T-helper 17 cell (primary cell): ENCODE results near the gene FAM240A. TPM values are rescaled to one million over a fixed set of nuclear protein-coding genes. Genes with fewer than 3 reads are reported as not detected.

Experiments
- ATAC-seq: fragments of 150-1000 bp; cut with Tn5 transposase; 2 replicates; pipeline ENCODE4 v1.10.0; 2021; ENCODE audit warnings: mild to moderate bottlenecking, moderate library complexity
- DNase-seq, 3 donors: peaks; one replicate each; pipeline versions ENCODE4 v3.0.0 to v3.0.0-alpha.2; 2020 to 2021
- H3K9me3 ChIP-seq: one replicate; pipeline ENCODE4 v1.7.0; 2013; ENCODE audit warnings: low read length, mild to moderate bottlenecking; ENCODE audit not compliant: control insufficient read depth, poor library complexity, severe bottlenecking
- H3K27ac Mint-ChIP-seq: one replicate; pipeline ENCODE4 v1.8.0; 2022; ENCODE audit warnings: mild to moderate bottlenecking, moderate library complexity, mixed read lengths
- H3K27me3 Mint-ChIP-seq: one replicate; pipeline ENCODE4 v1.8.0; 2022; ENCODE audit warnings: mixed read lengths
- H3K36me3 Mint-ChIP-seq: one replicate; pipeline ENCODE4 v1.8.0; 2022; ENCODE audit warnings: low read depth, mixed read lengths
- H3K4me1 Mint-ChIP-seq: one replicate; pipeline ENCODE4 v1.8.0; 2022; ENCODE audit warnings: mild to moderate bottlenecking, mixed read lengths
- H3K4me3 Mint-ChIP-seq: one replicate; pipeline ENCODE4 v1.8.0; 2022; ENCODE audit warnings: mild to moderate bottlenecking, moderate library complexity, mixed read lengths
- total RNA-seq, 4 donors: library from RNA in 2 of 4; stranded (reverse) in 2 of 4; gene quantifications; one replicate each; pipeline ENCODE4 v1.2.3 and lab custom pipeline; 2022 to 2026

Gene FAM240A
- total RNA-seq, 2 donors from 2014 or later: not detected

DNA sequence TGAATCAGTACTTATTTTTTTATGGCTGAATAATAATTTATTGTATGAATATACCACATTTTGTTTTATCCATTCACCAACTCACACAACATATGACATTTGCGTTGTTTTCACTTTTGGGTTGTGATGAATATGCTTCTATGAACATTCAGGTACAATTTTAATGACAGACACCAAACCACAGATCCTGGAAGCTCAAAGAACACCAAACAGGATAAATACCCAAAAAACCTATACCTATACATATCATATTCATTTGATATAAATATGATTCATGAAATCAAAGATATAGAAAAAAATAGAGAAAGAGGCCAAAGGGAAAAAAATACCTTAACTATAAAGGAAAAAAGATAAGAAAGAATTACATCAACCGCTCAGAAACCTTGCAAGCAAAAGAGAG, 35.8 kb downstream of the FAM240A start:
- no peak for ATAC-seq
- Mint-ChIP-seq H3K27me3 (peaks cover 36% of the 10 kb centered on the region), H3K27ac (no peak overlapping the region), H3K36me3 (peaks cover 10% of the 10 kb centered on the region), H3K4me1 (no peaks in the 10 kb centered on the region), H3K4me3 (no peak overlapping the region)
- DNase-seq: no peak
- H3K9me3 ChIP-seq: peaks cover 3% of the 10 kb centered on the region

DNA sequence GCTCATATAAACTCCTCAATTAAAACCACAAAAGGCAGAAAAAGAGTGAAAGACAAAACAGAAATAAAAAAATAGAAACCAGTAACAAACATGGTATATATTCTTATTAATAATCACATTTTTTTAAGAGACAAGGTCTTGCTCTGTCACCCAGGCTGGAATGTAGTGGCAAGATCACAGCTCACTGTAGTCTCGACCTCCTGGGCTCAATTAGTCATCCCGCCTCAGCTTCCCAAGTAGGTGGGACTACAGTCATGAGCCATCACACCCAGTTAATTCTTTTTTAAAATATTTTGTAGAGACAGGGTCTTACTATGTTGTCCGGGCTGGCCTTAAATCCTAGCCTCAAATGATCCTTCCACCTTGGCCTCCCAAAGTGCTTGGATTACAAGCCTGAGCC, 37.1 kb downstream of the FAM240A start:
- Mint-ChIP-seq H3K27me3 (peaks cover 31% of the 10 kb centered on the region), H3K4me3 (no peak overlapping the region), H3K27ac (no peak overlapping the region), H3K36me3 (peaks cover 10% of the 10 kb centered on the region), H3K4me1 (no peaks in the 10 kb centered on the region)
- DNase-seq: no peak
- peaks cover 3% of the 10 kb centered on the region for H3K9me3 ChIP-seq
- no peak for ATAC-seq

DNA sequence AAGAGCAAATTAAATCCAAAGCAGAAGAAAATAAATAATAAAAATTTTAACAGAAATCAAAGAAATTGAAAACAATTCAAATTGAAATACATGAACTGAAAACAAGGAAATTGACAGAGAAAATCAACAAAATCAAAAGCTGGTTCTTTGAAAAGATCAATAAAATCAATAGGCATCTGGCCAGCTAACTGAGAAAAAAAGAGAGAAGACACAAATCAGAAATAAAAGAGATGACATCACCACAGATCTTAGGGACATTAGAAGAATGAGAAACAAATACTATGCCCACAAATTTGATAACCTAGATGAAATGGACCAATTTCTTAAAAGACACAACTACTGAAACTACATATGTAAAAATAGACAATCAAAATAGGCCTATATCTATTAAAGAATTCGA, 38.8 kb downstream of the FAM240A start:
- H3K9me3 ChIP-seq: peaks cover 3% of the 10 kb centered on the region
- no peak for ATAC-seq
- no peak overlapping the region for H3K27ac Mint-ChIP-seq
- H3K27me3 Mint-ChIP-seq: peaks cover 39% of the 10 kb centered on the region
- DNase-seq: no peak
- H3K36me3 Mint-ChIP-seq: peaks cover 10% of the 10 kb centered on the region
- no peaks in the 10 kb centered on the region for H3K4me1 Mint-ChIP-seq
- no peak overlapping the region for H3K4me3 Mint-ChIP-seq

DNA sequence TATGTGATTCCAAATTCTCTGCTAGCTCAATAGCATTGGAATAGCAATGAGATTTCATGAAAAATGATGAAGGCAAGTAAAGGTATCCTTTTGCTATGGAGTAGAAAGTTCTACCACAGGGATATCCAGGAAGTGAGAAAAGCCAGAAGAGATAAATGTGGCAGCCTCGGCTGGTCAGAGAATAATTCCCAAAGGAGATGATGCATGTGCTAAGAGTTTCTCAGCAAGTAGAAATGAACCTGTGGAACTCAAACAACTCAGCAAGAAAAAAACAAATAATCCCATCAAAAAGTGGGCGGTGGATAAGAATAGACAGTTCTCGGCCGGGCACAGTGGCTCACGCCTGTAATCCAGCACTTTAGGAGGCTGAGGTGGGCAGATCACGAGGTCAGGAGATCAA, 42.9 kb downstream of the FAM240A start:
- H3K4me3 Mint-ChIP-seq: no peak overlapping the region
- H3K27ac Mint-ChIP-seq: no peak overlapping the region
- H3K4me1 Mint-ChIP-seq: peaks cover 2% of the 10 kb centered on the region
- DNase-seq: no peak
- peaks cover 3% of the 10 kb centered on the region for H3K9me3 ChIP-seq
- no peak for ATAC-seq
- peaks cover 2% of the 10 kb centered on the region for H3K36me3 Mint-ChIP-seq
- peaks cover 29% of the 10 kb centered on the region for H3K27me3 Mint-ChIP-seq

DNA sequence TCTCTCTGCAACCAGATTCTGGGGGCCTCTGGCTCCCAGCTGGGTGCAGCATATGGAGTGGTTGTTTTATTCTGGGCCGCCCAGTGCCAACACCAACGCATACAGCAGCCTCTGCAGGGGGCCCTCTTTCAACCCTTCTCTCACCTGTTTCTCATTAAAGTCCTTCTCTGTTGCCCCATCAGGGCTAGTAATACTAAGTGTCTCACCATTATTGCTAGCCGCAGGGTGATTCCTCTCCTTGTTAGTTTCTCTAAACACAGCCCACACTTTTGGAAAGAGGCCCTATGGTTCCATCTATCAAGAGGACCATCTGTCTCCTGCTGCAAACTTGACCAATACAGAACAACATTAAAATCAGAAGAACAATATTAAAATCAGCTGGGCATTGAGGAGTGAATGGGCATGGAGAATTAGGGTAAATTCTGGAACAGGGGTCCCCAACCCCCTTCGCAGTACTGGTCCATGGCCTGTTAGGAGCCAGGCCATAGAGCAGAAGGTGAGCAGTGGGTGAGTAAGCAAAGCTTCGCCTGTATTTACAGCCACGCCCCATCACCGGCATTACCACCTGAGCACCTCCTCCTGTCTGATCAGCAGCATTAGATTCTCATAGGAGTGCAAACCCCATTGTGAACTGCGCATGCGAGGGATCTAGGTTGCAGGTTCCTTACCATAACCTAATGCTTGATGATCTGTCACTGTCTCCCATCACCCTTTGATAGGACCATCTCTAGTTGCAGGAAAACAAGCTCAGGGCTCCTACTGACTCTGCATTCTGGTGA, 44.6 kb downstream of the FAM240A start:
- ATAC-seq (no peak), DNase-seq (no peak)
- no peak overlapping the region for H3K27ac Mint-ChIP-seq
- peaks cover 3% of the 10 kb centered on the region for H3K9me3 ChIP-seq
- no peaks in the 10 kb centered on the region for H3K36me3 Mint-ChIP-seq
- H3K27me3 Mint-ChIP-seq: peaks cover 28% of the 10 kb centered on the region
- no peak overlapping the region for H3K4me3 Mint-ChIP-seq
- peaks cover 2% of the 10 kb centered on the region for H3K4me1 Mint-ChIP-seq

DNA sequence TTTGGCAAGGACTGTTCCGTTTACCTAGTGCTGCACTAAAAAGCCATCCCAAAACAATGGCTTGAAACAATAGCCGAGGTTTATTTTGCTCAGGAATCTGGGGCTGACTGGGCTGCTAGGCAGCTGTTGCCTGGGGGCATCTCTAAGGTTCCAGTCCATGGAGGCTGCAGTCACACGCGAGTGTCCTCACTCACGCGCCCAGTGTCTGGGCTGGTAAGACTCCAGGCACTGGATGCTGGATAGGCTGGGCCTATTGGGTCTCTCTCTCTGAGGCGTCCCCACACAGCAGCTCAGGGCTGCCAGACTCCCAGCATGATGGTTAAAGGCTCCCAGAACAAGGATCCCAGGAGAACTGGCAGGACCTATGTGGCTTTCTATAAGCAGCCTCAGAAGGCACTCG, 47.0 kb downstream of the FAM240A start:
- no peaks in the 10 kb centered on the region for H3K9me3 ChIP-seq
- no peaks in the 10 kb centered on the region for H3K36me3 Mint-ChIP-seq
- no peak overlapping the region for H3K27ac Mint-ChIP-seq
- ATAC-seq: no peak
- DNase-seq: no peak
- no peak overlapping the region for H3K4me3 Mint-ChIP-seq
- peaks cover 42% of the 10 kb centered on the region for H3K27me3 Mint-ChIP-seq
- peaks cover 12% of the 10 kb centered on the region for H3K4me1 Mint-ChIP-seq

DNA sequence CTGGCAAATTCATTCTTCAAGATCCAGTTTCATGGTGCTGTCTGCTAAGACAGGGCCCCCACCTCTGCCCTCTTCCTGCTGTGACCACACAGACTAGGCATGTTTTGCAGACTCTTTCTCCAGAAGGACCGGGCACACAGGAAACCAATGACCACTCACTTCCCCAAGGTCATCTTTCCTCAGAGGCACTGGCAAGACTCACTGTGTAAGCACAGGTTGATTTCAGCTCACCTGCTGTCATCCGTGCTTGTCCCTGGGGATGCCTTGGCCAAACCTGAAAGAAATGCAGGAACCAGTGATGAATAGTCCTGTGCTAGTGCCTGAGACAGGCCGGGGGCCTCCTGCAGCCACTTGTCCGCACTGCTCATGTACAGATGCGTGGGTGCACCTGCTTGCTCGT, 47.7 kb downstream of the FAM240A start:
- Mint-ChIP-seq H3K36me3 (no peaks in the 10 kb centered on the region), H3K4me3 (no peak overlapping the region), H3K4me1 (peaks cover 12% of the 10 kb centered on the region), H3K27me3 (peaks cover 37% of the 10 kb centered on the region), H3K27ac (no peak overlapping the region)
- no peaks in the 10 kb centered on the region for H3K9me3 ChIP-seq
- DNase-seq: no peak
- ATAC-seq: no peak

DNA sequence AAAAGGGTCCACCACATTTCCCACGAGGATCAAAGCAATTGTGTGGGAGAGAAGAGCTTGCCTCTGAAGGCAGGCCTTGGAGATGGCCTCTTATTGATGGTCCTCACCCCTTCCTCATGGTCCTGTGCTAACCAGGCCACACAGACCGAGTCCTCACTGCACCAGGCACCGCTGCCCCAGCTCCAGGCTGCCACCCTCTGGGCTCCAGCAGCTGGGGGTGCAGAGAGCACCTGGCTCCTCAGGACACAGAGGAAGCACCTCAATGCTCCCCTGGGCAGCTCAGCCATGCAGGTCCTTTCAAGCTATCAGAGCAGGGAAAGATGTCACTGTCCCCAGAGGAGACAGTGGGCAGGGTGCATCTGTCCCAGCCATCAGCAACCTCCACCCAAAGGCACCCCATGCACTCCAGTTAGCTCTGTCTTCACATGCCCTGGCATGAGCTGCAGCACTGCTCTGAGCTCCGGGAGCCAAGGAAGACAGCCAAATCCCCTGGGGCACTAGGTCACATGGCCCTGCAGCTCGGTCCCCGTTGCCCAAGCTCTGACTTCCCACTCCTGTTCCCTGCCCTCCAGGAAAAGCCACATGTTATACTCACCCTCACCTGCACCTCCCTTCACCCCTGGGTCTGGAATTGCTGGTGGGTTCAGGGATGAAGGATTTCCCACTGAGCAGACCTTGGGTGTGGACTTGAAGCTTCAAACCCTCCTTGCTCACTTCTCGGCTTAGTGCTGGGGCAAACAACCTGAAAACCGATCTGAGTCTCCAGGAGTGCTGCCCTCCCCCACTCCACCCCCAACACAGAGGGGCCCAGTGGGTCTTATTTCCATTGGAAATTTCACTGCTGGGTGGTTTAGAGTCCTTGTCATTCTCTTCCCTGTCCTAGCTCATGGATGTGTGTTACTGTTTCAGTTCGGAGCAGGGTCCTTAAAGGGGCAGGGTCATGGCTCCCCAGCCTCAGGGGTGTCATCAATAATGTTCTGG, 48.5 kb downstream of the FAM240A start:
- H3K27me3 Mint-ChIP-seq: peaks cover 32% of the 10 kb centered on the region
- H3K36me3 Mint-ChIP-seq: no peaks in the 10 kb centered on the region
- H3K27ac Mint-ChIP-seq: no peak overlapping the region
- no peak for DNase-seq
- no peak for ATAC-seq
- H3K4me1 Mint-ChIP-seq: peaks cover 12% of the 10 kb centered on the region
- H3K9me3 ChIP-seq: no peaks in the 10 kb centered on the region
- no peak overlapping the region for H3K4me3 Mint-ChIP-seq

DNA sequence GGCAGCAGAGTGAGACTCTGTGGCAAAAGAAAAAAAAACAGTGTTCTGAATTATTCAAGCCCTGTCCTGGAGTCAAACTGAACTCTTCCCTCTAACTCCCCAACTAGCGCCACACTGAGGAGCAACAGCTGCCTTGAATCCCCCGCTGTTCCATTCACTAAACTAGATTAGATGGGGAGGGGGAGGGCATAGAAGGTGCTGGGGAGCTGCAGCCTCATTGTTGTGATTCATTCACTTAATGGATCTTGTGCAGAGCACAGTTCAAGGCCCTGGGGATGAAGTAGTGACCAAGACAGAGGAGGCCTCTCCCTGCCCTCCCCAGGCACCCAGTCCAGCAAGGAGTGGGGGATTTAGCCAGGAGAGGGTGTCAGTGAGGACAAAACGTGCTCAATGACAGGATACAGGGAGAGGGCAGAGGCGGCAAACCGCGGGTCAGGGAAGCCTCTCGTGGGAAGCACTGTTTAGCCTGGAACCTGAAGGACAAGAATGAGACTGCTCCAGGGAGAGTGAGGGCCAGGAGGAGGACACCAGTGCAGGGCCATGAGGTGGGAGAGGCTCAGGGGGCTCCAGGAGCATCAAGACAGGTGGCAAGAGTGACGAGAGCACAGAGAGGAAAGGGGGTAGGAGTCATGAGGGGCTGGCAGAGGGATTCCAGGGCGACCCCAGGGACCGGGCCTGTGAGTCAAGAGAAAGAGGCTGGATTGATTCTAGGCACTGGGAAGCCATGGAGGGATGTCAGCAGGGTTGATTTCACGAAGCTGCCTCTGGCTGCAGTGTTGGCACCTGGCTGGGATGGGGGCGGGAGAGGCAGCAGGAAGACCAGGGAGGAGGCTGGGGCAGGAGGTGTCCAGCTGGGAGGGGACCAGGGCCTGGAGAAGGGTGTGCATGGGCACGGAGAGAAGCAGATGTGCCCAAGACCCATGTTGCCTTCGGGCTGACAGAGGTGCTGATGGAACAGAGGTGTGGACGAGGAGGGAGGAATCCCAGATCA, 49.7 kb downstream of the FAM240A start:
- H3K27ac Mint-ChIP-seq: no peak overlapping the region

DNA sequence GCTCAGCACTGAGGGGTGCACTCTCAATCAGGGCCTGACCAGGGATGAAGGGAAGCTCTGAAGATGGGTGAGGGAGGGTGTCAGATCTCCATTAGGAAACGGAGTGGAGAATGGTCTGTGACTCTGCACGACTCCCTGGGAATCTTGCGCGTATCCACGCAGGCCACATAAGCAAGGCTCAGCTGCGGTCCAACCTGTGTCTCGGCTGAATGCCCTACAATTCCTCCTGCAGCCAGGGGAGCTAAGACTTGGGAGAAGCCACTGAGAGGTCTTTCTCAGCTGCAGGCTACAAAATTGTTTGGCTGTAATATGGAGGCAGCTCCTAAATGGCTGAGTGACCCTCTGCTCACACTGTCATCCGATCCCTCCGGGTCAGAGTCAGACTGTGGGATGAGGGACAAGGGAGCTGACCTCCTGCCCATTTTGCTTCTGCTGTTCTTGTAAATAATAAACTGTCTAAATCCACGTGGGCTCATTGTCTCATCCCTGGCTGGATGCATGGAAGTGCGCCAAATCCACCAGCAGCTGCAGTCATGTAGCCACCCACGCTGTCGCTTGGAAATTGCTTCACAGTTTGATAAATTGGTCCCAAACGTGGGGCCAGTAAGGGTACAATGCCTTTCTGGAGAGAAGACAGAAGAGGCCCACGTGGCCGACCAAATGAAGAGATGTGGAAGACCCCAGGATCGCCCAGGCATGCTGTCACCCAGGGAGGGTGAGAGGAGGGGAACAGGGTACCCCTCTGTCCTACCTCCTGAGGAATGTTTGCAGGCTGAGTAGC, 50.6 kb downstream of the FAM240A start:
- no peak for DNase-seq

More for the DNA sequence above, 49.7 kb downstream of the FAM240A start:
- no peaks in the 10 kb centered on the region for H3K9me3 ChIP-seq
- no peak overlapping the region for H3K4me3 Mint-ChIP-seq
- ATAC-seq: no peak
- H3K4me1 Mint-ChIP-seq: peaks cover 14% of the 10 kb centered on the region
- no peaks in the 10 kb centered on the region for H3K36me3 Mint-ChIP-seq
- no peak for DNase-seq
- peaks cover 32% of the 10 kb centered on the region for H3K27me3 Mint-ChIP-seq

DNA sequence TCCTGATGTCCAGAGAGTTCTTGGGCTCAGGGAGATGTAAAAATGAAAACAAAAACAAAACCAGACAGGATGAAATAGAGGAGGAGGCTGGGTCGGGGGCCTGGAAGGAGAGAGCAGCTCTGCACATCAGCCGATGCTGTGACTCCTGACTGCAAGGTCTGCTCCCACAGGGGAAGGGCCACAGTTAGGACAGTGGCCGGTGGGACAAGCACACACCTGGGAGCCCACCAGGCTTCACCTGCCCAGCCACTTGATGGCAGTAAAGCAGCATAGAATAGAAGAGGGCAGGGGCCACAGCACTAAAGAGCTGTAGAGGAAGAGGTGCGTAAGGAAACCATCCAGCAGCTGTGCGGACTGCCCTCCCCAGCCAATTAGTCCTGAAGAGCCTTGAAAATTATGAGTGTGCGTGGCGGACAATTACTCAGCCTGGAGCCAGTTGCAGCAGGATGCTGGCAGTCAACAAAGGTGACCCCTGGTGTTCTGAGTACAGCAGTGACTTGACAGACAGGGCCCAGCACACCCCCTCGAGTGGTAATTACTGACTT, 51.3 kb downstream of the FAM240A start:
- Mint-ChIP-seq H3K27ac (peak overlapping the region; percentile 91), H3K27me3 (peaks cover 32% of the 10 kb centered on the region), H3K4me1 (peaks cover 14% of the 10 kb centered on the region), H3K36me3 (no peaks in the 10 kb centered on the region), H3K4me3 (no peak overlapping the region)
- ATAC-seq (no peak), DNase-seq (no peak)
- H3K9me3 ChIP-seq: no peaks in the 10 kb centered on the region

More for the DNA sequence above, 50.6 kb downstream of the FAM240A start:
- Mint-ChIP-seq H3K27ac (peak overlapping the region; percentile 91), H3K4me3 (no peak overlapping the region), H3K36me3 (no peaks in the 10 kb centered on the region), H3K27me3 (peaks cover 32% of the 10 kb centered on the region), H3K4me1 (peaks cover 13% of the 10 kb centered on the region)
- ATAC-seq: no peak
- H3K9me3 ChIP-seq: no peaks in the 10 kb centered on the region
